Stimulated activated CD8-positive, alpha-beta memory T cell treated with anti-CD3 and anti-CD28 coated beads, Interleukin-12 subunit alpha, Interleukin-12 subunit beta, amount 100 ng/mL, for 24 hours (primary cell): ENCODE data around the gene SCLT1.
"Not testable (repeated sequence)": the region's sequence is repeated elsewhere in the genome, so short reads cannot be mapped to it uniquely, and the experiment has no call there.

ENCODE experiments used
- DNase-seq: peaks from one replicate; pipeline ENCODE4 v3.0.0-alpha.2; 2020; ENCODE audit errors: extremely low read depth

SCLT1 gene

DNA sequence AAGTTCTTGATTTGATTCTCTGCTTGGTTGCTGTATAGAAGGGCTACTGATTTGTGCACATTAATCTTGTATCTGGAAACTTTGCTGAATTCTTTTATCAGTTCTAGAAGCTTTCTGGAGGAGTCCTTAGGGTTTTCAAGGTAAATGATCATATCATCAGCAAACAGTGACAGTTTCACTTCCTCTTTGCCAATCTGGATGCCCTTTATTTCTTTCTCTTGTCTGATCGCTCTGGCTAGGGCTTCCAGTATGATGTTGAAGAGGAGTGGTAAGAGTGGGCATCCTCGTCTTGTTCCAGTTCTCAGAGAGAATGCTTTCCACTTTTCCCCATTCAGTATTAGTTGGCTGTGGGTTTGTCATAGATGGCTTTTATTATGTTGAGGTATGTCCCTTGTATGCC, 23.8 kb downstream of the SCLT1 start:
- not testable (repeated sequence) for DNase-seq

GRCh38 chr4:129064717-129065116, 28.6 kb downstream of the SCLT1 start:
- no peak for DNase-seq

DNA sequence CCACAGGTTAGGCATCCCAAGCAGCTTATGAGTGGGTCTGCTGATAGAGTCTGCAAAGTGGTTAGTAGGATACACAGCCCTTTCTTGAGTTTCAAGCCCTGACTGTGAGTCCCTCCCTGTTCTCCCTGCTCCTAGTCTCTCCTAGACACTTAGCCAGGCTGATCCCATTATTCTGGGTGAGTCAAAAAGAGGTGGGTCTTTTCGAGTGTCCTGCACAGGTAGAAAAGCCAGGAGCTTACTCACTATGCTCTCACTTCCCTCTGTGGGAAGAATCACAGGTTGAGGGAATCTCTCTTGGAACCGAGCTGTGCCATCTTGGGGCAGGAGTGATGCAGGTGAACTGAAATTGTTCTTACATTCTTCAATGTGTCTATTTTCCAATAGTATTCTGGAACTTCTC, 29.7 kb downstream of the SCLT1 start:
- no peak for DNase-seq

DNA sequence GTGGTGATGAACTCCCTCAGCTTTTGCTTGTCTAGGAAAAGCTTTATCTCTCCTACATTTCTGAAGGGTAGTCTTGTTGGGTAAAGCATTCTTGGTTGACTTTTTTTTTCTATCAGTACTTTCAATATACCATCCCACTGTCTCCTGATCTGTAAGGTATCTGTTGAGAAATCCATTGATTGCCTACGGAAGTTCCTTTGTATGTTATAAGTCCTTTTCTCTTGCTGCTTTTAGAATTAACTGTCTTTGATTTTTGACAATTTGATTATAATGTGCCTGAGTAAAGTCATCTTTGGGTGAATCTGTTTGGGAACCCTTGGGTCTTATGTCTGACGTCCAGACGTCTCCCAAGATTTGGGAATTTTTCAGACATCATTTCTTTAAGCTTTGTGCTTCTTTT, 30.8 kb downstream of the SCLT1 start:
- no peak for DNase-seq

DNA sequence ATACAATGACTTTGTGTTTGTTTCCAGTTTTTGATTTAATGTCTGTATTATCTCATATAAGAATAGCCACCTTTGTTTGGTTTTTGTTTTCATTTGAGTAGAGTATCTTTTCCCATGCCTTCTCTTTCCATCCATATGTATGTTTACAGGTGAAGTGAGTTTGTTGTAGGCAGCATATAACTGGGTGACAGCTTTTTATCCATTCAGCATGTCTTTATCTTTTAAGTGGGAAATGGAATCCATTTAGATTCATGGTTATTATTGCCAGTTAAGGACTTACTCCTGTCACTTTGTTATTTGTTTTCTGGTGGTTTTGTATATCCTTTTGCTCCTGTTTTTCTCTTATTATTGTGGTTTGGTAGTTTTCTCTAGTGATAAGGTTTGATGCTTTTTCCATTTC, 34.3 kb downstream of the SCLT1 start:
- no peak for DNase-seq

DNA sequence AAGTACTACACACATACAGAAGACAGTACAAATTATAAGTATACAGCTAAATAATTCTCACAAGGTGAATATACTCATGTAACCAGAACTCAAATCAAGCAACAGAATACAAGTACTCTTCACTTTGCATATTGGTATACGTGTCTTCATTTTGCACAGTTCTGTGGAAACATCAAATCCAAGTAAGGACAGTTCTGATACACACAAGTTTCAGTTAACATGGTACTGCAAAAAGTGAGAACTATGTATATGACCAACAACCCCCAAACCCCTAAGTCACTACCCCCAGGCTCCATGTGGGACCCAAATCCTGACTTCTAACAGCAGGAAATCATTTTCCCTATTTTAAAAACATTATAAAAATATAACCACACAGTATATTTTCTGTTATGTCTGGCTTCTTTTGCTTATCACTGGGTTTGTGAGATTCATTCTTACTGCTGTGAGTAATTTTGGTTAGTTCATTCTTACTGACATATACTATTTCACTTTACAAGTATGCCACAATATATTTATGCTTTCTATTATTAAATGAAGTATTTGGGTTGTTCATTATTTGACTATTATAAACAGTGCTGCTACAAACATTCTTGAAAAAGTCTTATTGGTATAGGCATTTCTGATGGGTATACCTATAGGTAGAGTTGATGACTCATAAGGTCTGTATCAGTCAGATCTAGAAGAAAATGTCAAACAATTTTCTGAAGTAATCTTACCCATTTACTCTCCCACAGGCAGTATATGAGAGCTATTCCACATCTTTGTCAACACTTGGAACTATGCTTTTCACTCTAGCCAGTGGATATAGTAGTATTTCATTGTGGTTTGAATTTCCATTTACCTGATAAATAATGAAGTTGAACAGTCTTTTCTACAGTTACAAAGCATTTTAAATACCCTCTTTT, 47.0 kb downstream of the SCLT1 start:
- DNase-seq, result no peak

DNA sequence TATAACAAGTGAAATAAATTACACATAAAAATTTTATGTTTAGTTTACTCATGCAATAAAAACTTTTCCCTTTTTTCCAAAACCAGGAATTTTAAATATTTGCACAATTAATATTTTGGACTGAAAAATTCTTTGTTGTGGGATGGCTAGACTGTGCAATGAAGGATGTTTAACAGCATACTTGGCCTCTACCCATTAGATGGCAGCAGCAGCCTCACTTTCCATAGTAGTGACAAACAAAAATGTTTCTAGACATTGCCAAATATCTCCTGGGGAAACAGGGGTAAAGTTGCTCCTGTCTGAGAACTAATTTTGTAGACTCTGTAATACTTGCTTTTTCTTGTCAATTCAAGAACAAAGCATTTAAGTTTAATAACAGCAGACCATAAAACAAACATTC, 49.8 kb downstream of the SCLT1 start:
- no peak for DNase-seq

GRCh38 chr4:129040471-129040870, 52.9 kb downstream of the SCLT1 start:
- no peak for DNase-seq

DNA sequence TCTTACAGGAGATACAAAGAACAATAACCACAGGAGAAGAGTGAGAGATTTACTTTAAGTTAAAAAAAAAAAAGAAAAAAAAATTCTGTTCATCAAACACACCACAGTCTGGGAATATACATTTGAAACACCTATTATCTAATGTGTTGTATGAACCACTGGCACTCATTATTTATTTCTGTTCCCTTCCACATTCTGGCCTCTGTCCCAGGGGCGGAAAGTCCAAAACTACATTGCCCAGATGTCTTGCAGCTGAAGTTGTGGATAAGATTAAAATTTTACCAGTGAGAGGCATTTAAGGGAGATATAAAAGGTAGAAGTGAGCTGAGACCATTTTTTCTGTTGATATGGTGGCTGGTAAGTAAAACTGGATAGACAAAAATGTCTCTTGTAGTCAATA, 56.2 kb downstream of the SCLT1 start:
- no peak for DNase-seq

DNA sequence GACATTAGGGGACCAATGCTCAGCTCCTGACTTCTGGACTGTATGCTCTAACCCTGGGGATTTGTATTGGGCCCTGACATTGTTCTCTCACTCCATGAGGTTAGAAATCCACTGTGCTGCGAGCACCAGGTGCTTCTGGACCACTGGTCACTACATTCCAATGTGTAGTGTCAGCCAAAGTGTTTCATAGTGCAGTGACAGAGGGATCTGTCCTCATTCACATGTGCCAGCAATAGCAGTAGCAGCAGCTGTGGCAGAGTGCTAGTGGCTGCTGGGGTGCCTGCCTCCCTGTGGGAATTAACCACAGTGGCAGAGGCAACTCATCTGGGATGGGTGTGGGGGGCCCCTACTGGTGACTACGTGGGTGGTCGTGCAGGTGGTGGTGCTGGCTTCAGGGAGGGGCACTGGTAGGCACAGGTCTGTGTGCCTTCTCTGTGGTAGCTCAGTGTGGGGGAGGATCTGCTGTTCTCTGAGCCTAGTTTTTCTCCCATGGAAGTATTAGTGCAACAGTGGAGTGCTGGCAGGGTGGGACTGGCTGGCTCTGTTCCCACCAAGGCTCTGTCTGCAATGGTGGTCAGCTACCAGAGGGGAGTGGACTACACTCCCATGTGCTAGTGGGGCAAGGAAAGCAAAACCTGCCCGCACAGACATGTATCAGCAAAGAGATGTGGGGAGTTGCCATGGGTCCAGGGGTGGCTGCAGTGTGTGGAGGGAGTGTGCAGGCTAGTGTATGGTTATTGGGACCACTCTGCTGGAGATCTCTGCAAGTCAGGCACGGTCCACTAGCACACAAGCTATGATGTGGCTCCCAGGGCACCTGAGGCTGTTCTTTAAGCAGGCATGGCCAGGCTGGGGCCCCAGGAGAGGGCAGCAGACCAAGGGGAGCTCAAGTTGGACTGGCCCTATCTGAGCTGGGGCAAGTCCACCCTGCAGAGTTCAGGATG, 78.5 kb downstream of the SCLT1 start:
- DNase-seq, result no peak

- no peak for DNase-seq
Measured at GRCh38 chr4:129008096-129008495, 85.2 kb downstream of the SCLT1 start.

DNA sequence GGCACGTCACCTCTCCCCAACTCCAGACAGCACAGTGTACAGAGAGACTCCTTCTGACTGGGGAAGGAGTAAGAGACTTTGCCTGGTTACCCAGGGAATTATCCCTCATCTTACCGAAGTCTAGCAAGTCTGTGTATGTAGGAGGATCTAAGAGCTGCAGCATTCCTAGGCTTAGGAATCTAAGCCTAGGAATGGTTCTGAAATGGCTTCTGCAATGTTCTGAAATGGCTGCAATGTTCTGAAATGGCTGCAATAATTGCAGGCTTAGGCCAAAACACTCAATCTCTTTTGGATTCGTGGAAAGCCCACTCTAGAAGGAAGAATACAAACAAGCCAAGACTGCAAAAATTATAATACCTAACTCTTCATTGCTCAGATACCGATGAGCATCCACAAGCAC, 106.4 kb downstream of the SCLT1 start:
- no peak for DNase-seq

GRCh38 chr4:128986019-128986418, 107.3 kb downstream of the SCLT1 start:
- no peak for DNase-seq

GRCh38 chr4:128983771-128984485, 109.4 kb downstream of the SCLT1 start:
- no peak for DNase-seq

GRCh38 chr4:128981377-128981776, 112.0 kb downstream of the SCLT1 start:
- no peak for DNase-seq

DNA sequence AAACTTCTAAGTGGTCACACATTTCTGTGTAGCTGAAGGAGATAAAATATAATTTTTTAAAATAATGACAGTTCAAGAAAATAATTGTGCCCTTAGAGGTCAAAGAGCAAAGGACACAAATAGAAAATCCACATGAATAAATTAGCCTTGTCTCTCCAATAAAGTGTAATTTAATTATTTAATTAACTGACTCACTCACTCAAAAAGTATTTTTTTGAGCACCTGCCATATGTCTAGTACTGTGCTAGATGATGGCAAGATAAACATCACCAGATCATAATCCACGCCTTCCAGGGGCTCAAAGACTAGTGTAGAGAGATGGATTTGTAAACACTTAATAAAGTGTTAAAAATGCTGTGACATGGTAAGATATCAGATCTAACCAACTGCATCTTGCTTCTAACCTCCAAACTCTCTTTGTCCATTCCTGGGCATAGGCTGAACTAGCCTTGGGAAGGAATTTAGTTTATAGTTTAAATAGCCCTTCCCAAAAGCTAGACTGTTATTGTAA, 112.5 kb downstream of the SCLT1 start:
- no peak for DNase-seq

DNA sequence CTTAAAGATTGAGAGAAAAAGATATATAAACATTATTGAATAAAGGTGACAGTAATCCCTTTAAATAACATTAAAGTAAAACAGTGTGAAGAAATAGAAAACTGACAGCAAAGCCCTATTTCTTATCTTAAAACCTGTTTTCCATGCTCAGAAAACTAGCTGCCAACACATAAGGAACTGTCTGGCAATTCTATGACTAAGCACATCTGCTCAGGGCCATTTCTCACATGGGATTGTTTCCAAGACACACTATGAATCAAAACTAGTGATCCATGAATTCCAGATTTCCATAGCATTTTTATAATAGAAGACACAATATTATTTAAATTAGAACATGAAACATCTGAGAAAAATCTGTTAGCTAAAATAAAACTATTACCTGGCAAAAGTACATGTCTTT, 113.4 kb downstream of the SCLT1 start:
- no peak for DNase-seq

- no peak for DNase-seq
Measured at GRCh38 chr4:128978985-128979384, 114.4 kb downstream of the SCLT1 start.

GRCh38 chr4:128974136-128974581, 119.2 kb downstream of the SCLT1 start:
- no peak for DNase-seq

DNA sequence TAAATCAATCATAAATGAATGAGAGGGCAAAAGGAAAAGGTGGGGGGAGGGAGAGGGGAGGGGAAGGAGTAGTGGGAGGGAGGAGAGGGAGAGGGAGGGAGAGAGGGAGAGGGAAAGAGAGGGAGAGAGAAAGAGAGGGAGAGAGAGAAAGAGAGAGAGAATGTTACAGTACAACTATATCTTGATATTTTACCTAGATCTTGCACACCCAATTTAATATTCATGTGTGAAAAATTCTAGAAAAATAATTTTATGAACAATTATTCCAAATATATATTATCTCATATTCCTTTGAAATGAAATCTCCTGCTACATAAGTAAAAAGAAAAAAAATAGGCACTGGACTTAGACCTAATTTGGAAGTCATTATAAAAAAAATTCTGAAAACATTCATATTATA, 120.0 kb downstream of the SCLT1 start:
- no peak for DNase-seq

DNA sequence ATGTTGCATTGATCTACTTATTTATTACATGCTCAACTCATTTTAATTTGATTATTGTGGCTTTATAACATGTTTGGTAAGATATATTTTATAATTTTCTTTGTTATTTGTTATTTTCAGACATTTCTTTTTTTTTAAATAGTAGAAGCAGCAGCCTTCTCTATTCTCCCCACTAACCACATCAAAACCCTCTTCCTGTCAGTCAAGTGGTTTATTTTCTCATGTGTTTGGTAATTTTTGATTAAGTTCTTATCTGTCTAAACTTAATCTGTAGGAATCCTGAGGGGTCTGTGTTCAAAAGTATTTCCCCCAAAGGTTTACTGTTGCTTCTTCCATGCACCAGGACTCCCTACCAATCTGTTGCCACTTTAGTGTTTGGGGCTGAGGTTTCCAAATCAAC, 131.9 kb downstream of the SCLT1 start:
- no peak for DNase-seq

DNA sequence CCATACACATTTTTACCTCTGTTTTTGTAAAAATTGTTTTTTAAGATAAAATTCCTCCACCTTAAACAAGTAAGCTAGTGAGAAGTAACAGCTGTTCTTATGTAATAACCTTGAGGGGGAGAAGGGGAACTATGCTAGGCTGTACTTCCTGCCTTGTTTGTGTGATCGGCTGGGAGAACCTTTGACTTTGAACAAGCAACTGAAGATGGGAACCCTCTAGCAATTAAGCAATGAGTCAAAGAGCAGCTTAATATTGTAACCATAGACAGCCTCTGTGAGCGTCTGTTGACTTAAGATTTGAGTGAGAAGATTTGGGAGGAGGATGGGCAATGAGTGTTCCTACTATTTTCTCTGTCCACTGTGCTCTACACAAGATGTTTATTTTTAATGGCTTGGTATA, 135.1 kb downstream of the SCLT1 start:
- DNase-seq, result no peak
